ENCODE results near the gene ATP5PD.

The ATP5PD gene

DNA sequence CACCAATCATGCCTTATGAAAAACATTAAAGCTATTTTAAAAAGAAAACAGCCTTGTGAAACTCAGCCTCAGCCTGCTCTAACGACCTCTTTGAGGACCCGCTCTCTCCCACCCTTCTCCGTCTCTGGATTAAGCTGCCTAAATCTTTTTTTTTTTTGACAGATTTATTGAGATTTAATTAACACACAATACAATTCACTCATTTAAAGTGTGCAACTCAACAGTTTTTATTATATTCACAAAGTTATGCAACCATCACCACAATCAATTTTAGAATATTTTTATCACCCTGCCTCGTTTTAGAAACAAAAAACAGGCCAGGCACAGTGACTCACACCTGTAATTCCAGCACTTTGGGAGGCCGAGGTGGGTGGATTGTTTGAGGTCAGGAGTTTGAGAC, 50.9 kb downstream of the ATP5PD start:
- TF ChIP-seq, protein P1, sequence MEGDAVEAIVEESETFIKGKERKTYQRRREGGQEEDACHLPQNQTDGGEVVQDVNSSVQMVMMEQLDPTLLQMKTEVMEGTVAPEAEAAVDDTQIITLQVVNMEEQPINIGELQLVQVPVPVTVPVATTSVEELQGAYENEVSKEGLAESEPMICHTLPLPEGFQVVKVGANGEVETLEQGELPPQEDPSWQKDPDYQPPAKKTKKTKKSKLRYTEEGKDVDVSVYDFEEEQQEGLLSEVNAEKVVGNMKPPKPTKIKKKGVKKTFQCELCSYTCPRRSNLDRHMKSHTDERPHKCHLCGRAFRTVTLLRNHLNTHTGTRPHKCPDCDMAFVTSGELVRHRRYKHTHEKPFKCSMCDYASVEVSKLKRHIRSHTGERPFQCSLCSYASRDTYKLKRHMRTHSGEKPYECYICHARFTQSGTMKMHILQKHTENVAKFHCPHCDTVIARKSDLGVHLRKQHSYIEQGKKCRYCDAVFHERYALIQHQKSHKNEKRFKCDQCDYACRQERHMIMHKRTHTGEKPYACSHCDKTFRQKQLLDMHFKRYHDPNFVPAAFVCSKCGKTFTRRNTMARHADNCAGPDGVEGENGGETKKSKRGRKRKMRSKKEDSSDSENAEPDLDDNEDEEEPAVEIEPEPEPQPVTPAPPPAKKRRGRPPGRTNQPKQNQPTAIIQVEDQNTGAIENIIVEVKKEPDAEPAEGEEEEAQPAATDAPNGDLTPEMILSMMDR (IDR thresholded peaks at IDR 0.05): no peak
- TF ChIP-seq ZFX (IDR thresholded peaks at IDR 0.05; ENCODE audit: borderline replicate concordance): no peak
- H3K27ac ChIP-seq: no peak overlapping the region

DNA sequence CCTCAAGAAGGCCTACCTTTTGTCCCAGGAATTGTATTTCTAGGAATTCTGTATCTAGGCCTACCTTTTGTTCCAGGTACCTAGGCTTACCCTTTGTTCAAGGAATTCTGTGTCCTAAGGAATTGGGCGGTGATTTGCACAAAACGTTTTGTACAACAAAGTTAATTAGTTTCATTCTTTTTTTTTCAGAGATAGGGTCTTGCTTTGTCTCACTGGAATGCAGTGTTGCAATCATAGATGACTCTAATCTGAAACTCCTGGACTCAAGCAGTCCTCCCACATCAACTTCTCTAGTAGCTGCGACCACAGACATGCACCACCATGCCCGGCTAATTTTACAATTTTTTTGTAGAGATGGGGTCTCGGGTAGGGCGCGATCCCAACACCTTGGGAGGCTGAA, 52.3 kb downstream of the ATP5PD start:
- no peak for TF ChIP-seq ZFX (IDR thresholded peaks at IDR 0.05; ENCODE audit: borderline replicate concordance)
- TF ChIP-seq, protein P1 (IDR thresholded peaks at IDR 0.05): no peak
- H3K27ac ChIP-seq: no peak overlapping the region

DNA sequence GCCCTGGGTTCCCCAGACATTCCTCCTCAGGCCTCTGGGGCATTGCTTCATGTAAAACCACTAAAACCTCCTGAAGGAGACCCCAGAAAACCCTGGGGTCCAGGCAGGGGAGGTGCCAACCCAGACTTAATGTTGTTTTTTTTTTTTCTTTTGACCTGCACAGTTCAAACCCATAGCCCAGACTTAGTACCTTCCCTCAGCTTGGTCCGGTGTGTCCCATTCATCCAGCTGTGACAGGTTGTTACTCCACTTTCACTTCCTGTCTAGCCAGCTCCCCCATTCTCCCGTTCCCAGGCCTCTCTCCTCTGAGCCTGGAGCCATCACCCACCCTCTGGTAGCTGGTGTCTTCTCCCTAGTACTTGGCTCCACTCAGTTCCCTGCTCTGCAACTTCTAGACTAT, 54.5 kb downstream of the ATP5PD start:
- no peak overlapping the region for H3K27ac ChIP-seq
- TF ChIP-seq, protein P1 (IDR thresholded peaks at IDR 0.05): no peak
- no peak for TF ChIP-seq ZFX (IDR thresholded peaks at IDR 0.05; ENCODE audit: borderline replicate concordance)

DNA sequence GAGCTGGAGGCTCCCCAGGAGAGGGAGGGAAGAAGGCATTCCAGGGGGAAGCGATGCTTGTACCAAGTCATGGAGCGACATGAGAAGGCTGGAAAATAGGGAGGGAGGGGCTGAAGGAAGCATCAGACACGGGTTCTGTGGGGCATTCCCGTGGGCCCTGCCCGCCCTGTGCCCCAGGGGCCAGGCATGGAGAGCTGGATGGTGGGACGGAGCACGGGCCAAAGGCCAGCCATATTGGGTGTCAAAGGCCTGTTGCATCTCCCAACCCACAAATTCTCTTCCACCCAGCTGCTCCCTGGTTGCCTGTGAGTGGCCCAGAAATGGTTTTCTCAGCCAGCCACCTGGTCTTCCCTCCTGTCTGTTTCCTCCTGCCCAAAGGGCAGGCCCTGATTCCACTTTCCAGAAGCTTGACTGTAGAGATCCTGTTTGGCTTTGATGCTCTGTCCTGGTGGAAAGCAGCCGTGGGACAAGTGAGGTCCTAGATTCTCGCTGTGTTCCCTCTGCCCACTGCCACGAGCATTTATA, 56.1 kb downstream of the ATP5PD start:
- TF ChIP-seq, protein P1 (IDR thresholded peaks at IDR 0.05): no peak
- TF ChIP-seq ZFX (IDR thresholded peaks at IDR 0.05; ENCODE audit: borderline replicate concordance): no peak
- H3K27ac ChIP-seq: no peak overlapping the region
